OCI-LY3 (cell line): ENCODE results near the gene RPL7A.

Experiments
- EZH2phosphoT487 ChIP-seq: fragments of 200-600 bp; shearing (Covaris generic); IDR thresholded peaks from 2 replicates; pipeline ENCODE4 v1.6.1; 2018; ENCODE audit warnings: antibody characterized with exemption, mixed run types, low read depth
- TF ChIP-seq, protein P1 (sequence below): fragments of 200-600, 300-600 bp; sonication (generic); IDR thresholded peaks from 2 replicates; pipeline ENCODE4 v1.5.1; 2014; ENCODE audit warnings: antibody characterized with exemption, low read length, low read depth

DNA sequence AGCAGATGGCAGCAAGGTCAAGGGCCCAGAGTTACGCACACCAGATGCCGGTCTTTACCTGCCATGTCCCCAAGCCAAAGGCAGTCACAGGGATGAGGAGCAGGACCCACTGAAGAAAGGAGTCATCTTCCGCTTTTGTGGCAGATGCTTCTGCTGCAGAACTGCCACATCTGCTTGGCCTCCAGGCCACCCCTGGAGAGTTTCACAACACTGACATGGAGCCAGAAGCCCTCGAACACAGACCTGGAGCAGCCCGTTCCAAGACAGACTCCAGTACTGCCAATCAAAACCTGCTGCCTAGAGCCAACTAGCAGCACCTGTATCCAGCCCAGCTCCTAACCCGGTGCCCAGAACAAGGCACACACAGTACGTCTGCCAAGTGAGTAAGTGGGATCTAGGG lies 6.7 kb downstream of the RPL7A start:
- TF ChIP-seq, protein P1, sequence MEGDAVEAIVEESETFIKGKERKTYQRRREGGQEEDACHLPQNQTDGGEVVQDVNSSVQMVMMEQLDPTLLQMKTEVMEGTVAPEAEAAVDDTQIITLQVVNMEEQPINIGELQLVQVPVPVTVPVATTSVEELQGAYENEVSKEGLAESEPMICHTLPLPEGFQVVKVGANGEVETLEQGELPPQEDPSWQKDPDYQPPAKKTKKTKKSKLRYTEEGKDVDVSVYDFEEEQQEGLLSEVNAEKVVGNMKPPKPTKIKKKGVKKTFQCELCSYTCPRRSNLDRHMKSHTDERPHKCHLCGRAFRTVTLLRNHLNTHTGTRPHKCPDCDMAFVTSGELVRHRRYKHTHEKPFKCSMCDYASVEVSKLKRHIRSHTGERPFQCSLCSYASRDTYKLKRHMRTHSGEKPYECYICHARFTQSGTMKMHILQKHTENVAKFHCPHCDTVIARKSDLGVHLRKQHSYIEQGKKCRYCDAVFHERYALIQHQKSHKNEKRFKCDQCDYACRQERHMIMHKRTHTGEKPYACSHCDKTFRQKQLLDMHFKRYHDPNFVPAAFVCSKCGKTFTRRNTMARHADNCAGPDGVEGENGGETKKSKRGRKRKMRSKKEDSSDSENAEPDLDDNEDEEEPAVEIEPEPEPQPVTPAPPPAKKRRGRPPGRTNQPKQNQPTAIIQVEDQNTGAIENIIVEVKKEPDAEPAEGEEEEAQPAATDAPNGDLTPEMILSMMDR: no peak
- no peak for TF ChIP-seq EZH2phosphoT487
